Keratinocyte (primary cell): ENCODE measurements around the gene CNTNAP5. TPM values are rescaled to one million over a fixed set of nuclear protein-coding genes. Genes with fewer than 3 reads are reported as not detected.

Experiments
- DNase-seq: peaks from one replicate; pipeline ENCODE4 v3.0.0-alpha.2; 2011; ENCODE audit warnings: low read depth, missing footprints, low spot score
- FAIRE-seq: peaks from 2 replicates; lab custom pipeline; 2011; peaks lifted over from hg19 to GRCh38; lab: Jason Lieb, UNC
- H2AFZ ChIP-seq: 2 replicates; pipeline ENCODE4 v1.6.0; 2012; ENCODE audit warnings: low read length, control low read depth, inconsistent platforms; ENCODE audit not compliant: control insufficient read depth
- H3K27ac ChIP-seq: 2 replicates; pipeline ENCODE4 v1.5.1; 2011; ENCODE audit warnings: low read length; ENCODE audit not compliant: control insufficient read depth, insufficient read depth
- H3K27me3 ChIP-seq: 3 replicates; pipeline ENCODE4 v1.6.0; 2011; ENCODE audit warnings: low read length; ENCODE audit not compliant: control insufficient read depth, insufficient read depth; ENCODE audit errors: extremely low read depth
- H3K36me3 ChIP-seq, 2 experiments: 2 replicates in 1 of 2; 3 replicates in 1 of 2; pipeline ENCODE4 v1.5.1; 2011; ENCODE audit warnings: low read length in 2 of 2, mild to moderate bottlenecking in 1 of 2; ENCODE audit not compliant: control insufficient read depth in 2 of 2, insufficient read depth in 2 of 2; ENCODE audit errors: extremely low read depth in 1 of 2
- H3K4me1 ChIP-seq: 3 replicates; pipeline ENCODE4 v1.5.1; 2011; ENCODE audit warnings: low read length; ENCODE audit not compliant: control insufficient read depth, insufficient read depth; ENCODE audit errors: extremely low read depth
- H3K4me2 ChIP-seq: 3 replicates; pipeline ENCODE4 v1.6.0; 2011; ENCODE audit warnings: low read depth, low read length; ENCODE audit not compliant: control insufficient read depth, insufficient read depth; ENCODE audit errors: extremely low read depth
- H3K4me3 ChIP-seq, 3 experiments: fragments of 200-600 bp in 1 of 3; sonication (generic) in 1 of 3; 2 replicates in 2 of 3; 3 replicates in 1 of 3; pipeline ENCODE4 v1.5.1; 2011 to 2016; ENCODE audit warnings: low read length in 3 of 3, mild to moderate bottlenecking in 3 of 3, control low read depth in 2 of 3, inconsistent platforms in 1 of 3, low read depth in 1 of 3, mixed read lengths in 1 of 3, mixed run types in 1 of 3, moderate library complexity in 1 of 3; ENCODE audit not compliant: control insufficient read depth in 2 of 3, insufficient read depth in 2 of 3; ENCODE audit errors: extremely low read depth in 1 of 3
- H3K79me2 ChIP-seq: 2 replicates; pipeline ENCODE4 v1.6.0; 2012; ENCODE audit warnings: low read length; ENCODE audit not compliant: control insufficient read depth, insufficient read depth
- H3K9ac ChIP-seq: 3 replicates; pipeline ENCODE4 v1.6.0; 2011; ENCODE audit warnings: low read length; ENCODE audit not compliant: control insufficient read depth, insufficient read depth; ENCODE audit errors: extremely low read depth
- H3K9me1 ChIP-seq: 3 replicates; pipeline ENCODE4 v1.6.0; 2011; ENCODE audit warnings: low read length; ENCODE audit not compliant: control insufficient read depth, insufficient read depth; ENCODE audit errors: extremely low read depth
- H3K9me3 ChIP-seq: 2 replicates; pipeline ENCODE4 v1.5.1; 2012; ENCODE audit warnings: low read depth, low read length; ENCODE audit not compliant: control insufficient read depth
- H4K20me1 ChIP-seq: 3 replicates; pipeline ENCODE4 v1.6.0; 2011; ENCODE audit warnings: low read length; ENCODE audit not compliant: control insufficient read depth, insufficient read depth; ENCODE audit errors: extremely low read depth
- EZH2 ChIP-seq: IDR thresholded peaks from one replicate; pipeline ENCODE4 v1.6.1; 2012; ENCODE audit warnings: inconsistent platforms, mild to moderate bottlenecking, low read length, moderate library complexity
- dilution Hi-C: fragments of 300-500 bp; cut with MboI; formaldehyde crosslinking; loops from one replicate; pipeline ENCODE4 v1.7.0; 2020; ENCODE audit warnings: low sequenced_read_pairs; ENCODE audit not compliant: extremely low pct_ligation_motif_present
- polyA plus RNA-seq, 5 experiments: library from polyadenylated mRNA; depleted of rRNA in 3 of 5; stranded (reverse) in 3 of 5; stranded (forward) in 1 of 5; unstranded in 1 of 5; fragments of >200 nt; gene quantifications; 1 replicate in 1 of 5; 2 replicates in 3 of 5; 3 replicates in 1 of 5; pipeline versions ENCODE4 v1.2.1 to v1.2.3, GENCODE V29; 2011 to 2012; ENCODE audit warnings: missing spikeins in 2 of 5, low read depth in 1 of 5, low replicate concordance in 1 of 5
- TF ChIP-seq, protein P1 (sequence below), 3 experiments: IDR thresholded peaks in 1 of 3; conservative IDR thresholded peaks in 1 of 3; optimal IDR thresholded peaks in 1 of 3; 2 replicates in 2 of 3; 3 replicates in 1 of 3; pipeline versions ENCODE3 to v1.5.1; 2011; ENCODE audit warnings: low read length in 3 of 3, mild to moderate bottlenecking in 3 of 3, moderate library complexity in 2 of 3, control low read depth in 1 of 3, inconsistent platforms in 1 of 3; ENCODE audit not compliant: insufficient read depth in 2 of 3; ENCODE audit errors: extremely low read depth in 1 of 3

The CNTNAP5 gene
- polyA plus RNA-seq, 1 donor (not counting 4 experiments of a cell fraction or from before 2014, with no cell fraction given), result not detected

DNA sequence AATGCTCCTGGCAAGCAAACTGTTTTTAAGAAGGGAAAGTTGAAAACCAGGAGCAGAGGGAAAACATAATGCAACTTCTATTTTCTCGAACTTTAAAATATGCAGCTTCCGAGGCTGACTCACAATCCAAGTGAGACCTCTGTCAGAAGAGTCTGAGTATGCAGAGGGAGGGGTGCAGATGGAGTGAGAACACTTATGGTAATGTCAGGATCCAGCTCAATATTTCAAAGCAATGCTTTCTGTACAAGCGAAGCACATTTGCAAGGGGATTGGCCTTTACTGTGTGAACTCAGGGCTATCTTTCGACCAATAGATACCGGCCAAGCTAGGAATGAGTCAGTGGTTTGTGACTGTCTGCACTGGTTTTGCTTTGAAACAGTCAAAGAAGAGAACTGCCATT is 242.7 kb downstream of the CNTNAP5 start:
- dilution Hi-C loops, result no loop called here
- H3K79me2 ChIP-seq, result no peaks in the 10 kb centered on the region

DNA sequence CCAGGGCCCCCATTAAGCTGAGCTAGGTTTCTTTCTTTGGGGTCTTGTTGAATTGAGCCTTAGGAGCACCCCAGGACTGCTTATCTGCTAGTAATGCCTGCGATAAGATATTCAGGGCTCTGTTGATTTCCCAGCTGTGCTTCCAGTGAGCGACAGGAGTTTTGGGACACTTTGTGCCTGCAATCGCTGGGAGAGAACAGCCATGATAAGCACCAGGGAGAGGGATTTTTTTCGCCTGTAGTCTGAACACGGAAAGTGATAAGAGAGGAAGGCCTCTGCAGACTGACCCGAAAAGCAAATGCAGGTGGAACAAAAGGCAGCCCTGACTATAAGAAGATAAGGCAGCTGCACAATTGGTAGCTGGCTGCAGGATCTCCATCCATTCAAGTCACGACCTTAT is 244.3 kb downstream of the CNTNAP5 start:
- Histone ChIP-seq H4K20me1 (no peaks in the 10 kb centered on the region), H3K79me2 (no peaks in the 10 kb centered on the region), H3K27ac (no peak overlapping the region), H2AFZ (no peak overlapping the region), H3K9ac (no peak overlapping the region), H3K4me2 (no peak overlapping the region), H3K9me3 (no peaks in the 10 kb centered on the region), H3K4me1 (no peaks in the 10 kb centered on the region), H3K4me3 (no peak overlapping the region), H3K27me3 (no peaks in the 10 kb centered on the region), H3K36me3 (no peaks in the 10 kb centered on the region), H3K9me1 (no peaks in the 10 kb centered on the region)
- FAIRE-seq (no peak), DNase-seq (no peak)
- no peak for TF ChIP-seq EZH2
- TF ChIP-seq, protein P1, sequence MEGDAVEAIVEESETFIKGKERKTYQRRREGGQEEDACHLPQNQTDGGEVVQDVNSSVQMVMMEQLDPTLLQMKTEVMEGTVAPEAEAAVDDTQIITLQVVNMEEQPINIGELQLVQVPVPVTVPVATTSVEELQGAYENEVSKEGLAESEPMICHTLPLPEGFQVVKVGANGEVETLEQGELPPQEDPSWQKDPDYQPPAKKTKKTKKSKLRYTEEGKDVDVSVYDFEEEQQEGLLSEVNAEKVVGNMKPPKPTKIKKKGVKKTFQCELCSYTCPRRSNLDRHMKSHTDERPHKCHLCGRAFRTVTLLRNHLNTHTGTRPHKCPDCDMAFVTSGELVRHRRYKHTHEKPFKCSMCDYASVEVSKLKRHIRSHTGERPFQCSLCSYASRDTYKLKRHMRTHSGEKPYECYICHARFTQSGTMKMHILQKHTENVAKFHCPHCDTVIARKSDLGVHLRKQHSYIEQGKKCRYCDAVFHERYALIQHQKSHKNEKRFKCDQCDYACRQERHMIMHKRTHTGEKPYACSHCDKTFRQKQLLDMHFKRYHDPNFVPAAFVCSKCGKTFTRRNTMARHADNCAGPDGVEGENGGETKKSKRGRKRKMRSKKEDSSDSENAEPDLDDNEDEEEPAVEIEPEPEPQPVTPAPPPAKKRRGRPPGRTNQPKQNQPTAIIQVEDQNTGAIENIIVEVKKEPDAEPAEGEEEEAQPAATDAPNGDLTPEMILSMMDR (optimal IDR thresholded peaks at IDR 0.05 in 1 of 3, IDR thresholded peaks at IDR 0.05 in 1 of 3, conservative IDR thresholded peaks at IDR 0.05 in 1 of 3; ENCODE audit: extremely low read depth in 1 of 3, insufficient read depth in 2 of 3, low read length in 3 of 3), result no peak
- dilution Hi-C loops, result no loop called here

More for the DNA sequence above, 242.7 kb downstream of the CNTNAP5 start:
- TF ChIP-seq, protein P1 (optimal IDR thresholded peaks at IDR 0.05 in 1 of 3, IDR thresholded peaks at IDR 0.05 in 1 of 3, conservative IDR thresholded peaks at IDR 0.05 in 1 of 3; ENCODE audit: extremely low read depth in 1 of 3, insufficient read depth in 2 of 3, low read length in 3 of 3), result no peak
- TF ChIP-seq EZH2, result no peak
- Histone ChIP-seq H3K27ac (no peak overlapping the region), H3K9me3 (no peaks in the 10 kb centered on the region), H3K36me3 (no peaks in the 10 kb centered on the region), H3K27me3 (no peaks in the 10 kb centered on the region), H3K4me3 (no peak overlapping the region), H3K4me1 (no peaks in the 10 kb centered on the region), H3K4me2 (no peak overlapping the region), H3K9ac (no peak overlapping the region), H4K20me1 (no peaks in the 10 kb centered on the region), H2AFZ (no peak overlapping the region), H3K9me1 (no peaks in the 10 kb centered on the region)
- DNase-seq (no peak), FAIRE-seq (no peak)
